ENCODE measurements around the gene TBPL1. TPM values are rescaled to one million over a fixed set of nuclear protein-coding genes. Genes with fewer than 3 reads are reported as not detected.
"Not testable (repeated sequence)": the region's sequence is repeated elsewhere in the genome, so short reads cannot be mapped to it uniquely, and the experiment has no call there.

Gene TBPL1
- polyA plus RNA-seq, 2 of the 4 experiments (the other 2 are of a cell fraction), result 22.4 to 41.1 TPM

- no peak for FAIRE-seq
- CTCF ChIA-PET, result interaction anchor here (0.6 to 3.1 kb wide), 6 partner anchors 25 to 130 kb away, joined by 3 to 11 read pairs (median 4); no protein-coding TSS in a partner anchor
- no peak for ATAC-seq
Measured at GRCh38 chr6:133966654-133967329, 13.8 kb downstream of the TBPL1 start.

GRCh38 chr6:133967347-133967746, 14.3 kb downstream of the TBPL1 start:
- POLR2A ChIA-PET, result no interaction called here
- DNase-seq (ENCODE audit: low read depth in 1 of 2, low spot score in 1 of 2) (no peak), FAIRE-seq (no peak), ATAC-seq (peak in 1 of 2 experiments; percentile 29; a peak in 2 of 6 replicates)
- CTCF ChIA-PET, result interaction anchor here (0.6 to 3.1 kb wide), 3 partner anchors 25 to 98 kb away, joined by 3 to 11 read pairs (median 9); no protein-coding TSS in a partner anchor
- Histone ChIP-seq H3K4me1 (peaks cover 24% of the 10 kb centered on the region), H3K27ac (peak overlapping the region in 1 of 2 experiments; percentile 53; a peak in 2 of 6 replicates), H3K9me3 (no peaks in the 10 kb centered on the region), H3K4me2 (peak overlapping the region; percentile 44), H3K4me3 (no peak overlapping the region)
- 84% methylated on average over 4 of the region's 4 CpGs for WGBS (ENCODE audit: missing lambda C conversion rate)
- TF ChIP-seq RAD21 (conservative IDR thresholded peaks at IDR 0.05 in 1 of 2, IDR thresholded peaks at IDR 0.05 in 1 of 2) (no peak), SREBF2 (IDR thresholded peaks at IDR 0.05) (no peak), RNF2 (IDR thresholded peaks at IDR 0.05; ENCODE audit: borderline replicate concordance, low read depth) (no peak), MAX (IDR thresholded peaks at IDR 0.05) (no peak), EHMT2 (IDR thresholded peaks at IDR 0.05; ENCODE audit: low read depth) (no peak), ESRRA (IDR thresholded peaks at IDR 0.05; ENCODE audit: borderline replicate concordance, low read length) (no peak), GATA3 (IDR thresholded peaks at IDR 0.05; ENCODE audit: borderline replicate concordance) (no peak), JUN (IDR thresholded peaks at IDR 0.05) (no peak), HMGXB4 (CRISPR knock-in tag; IDR thresholded peaks at IDR 0.05; ENCODE audit: borderline replicate concordance) (no peak), EHF (CRISPR knock-in tag; IDR thresholded peaks at IDR 0.05) (no peak), REST (IDR thresholded peaks at IDR 0.05) (no peak), ELK1 (IDR thresholded peaks at IDR 0.05; ENCODE audit: low read depth, low read length) (no peak), POLR2AphosphoS2 (conservative IDR thresholded peaks at IDR 0.05; ENCODE audit: low read length) (no peak)

More at GRCh38 chr6:133966654-133967329, 13.8 kb downstream of the TBPL1 start:
- no peak for TF ChIP-seq SREBF2 (IDR thresholded peaks at IDR 0.05)
- no peak for TF ChIP-seq BHLHE40 (IDR thresholded peaks at IDR 0.05; ENCODE audit: low read depth, low read length)
- POLR2A ChIA-PET, result no interaction called here
- no peak for DNase-seq (ENCODE audit: low read depth in 1 of 2, low spot score in 1 of 2)
- H3K4me1 ChIP-seq, result peaks cover 28% of the 10 kb centered on the region
- WGBS (ENCODE audit: missing lambda C conversion rate), result 84% methylated on average over 5 of the region's 5 CpGs
- no peak overlapping the region for H3K27ac ChIP-seq
- no peak overlapping the region; the same call in 2 of the 3 replicates for H3K4me2 ChIP-seq
- H3K4me3 ChIP-seq, result no peak overlapping the region
- no peaks in the 10 kb centered on the region for H3K9me3 ChIP-seq

- H3K9me3 ChIP-seq, POLR2A ChIA-PET, H3K4me3 ChIP-seq, FAIRE-seq: not testable (repeated sequence)
- peak overlapping the region; percentile 44 for H3K4me2 ChIP-seq
- 59% methylated on average over 8 of the region's 8 CpGs for WGBS (ENCODE audit: missing lambda C conversion rate)
- peaks cover 24% of the 10 kb centered on the region for H3K4me1 ChIP-seq
- ATAC-seq (peak; percentile 34 to 74; a peak in 3 of 6 replicates), DNase-seq (ENCODE audit: low read depth in 1 of 2, low spot score in 1 of 2) (peak in 1 of 2 experiments; percentile 25)
- peak overlapping the region in 1 of 2 experiments; percentile 53; a peak in 2 of 6 replicates for H3K27ac ChIP-seq
- CTCF ChIA-PET, result interaction anchor here (3.1 kb wide), 1 partner anchor 43 kb away, joined by 11 read pairs; no protein-coding TSS in a partner anchor
Measured at GRCh38 chr6:133967835-133968234, 14.8 kb downstream of the TBPL1 start.
